ENCODE results near the gene SLC25A23. TPM values are rescaled to one million over a fixed set of nuclear protein-coding genes. Genes with fewer than 3 reads are reported as not detected.

The SLC25A23 gene
- total and polyA plus RNA-seq, 2 of the 8 experiments (the other 6 are each of a cell fraction or from before 2014, with no cell fraction given), result 18.0 to 48.1 TPM

- TF ChIP-seq, protein P1, sequence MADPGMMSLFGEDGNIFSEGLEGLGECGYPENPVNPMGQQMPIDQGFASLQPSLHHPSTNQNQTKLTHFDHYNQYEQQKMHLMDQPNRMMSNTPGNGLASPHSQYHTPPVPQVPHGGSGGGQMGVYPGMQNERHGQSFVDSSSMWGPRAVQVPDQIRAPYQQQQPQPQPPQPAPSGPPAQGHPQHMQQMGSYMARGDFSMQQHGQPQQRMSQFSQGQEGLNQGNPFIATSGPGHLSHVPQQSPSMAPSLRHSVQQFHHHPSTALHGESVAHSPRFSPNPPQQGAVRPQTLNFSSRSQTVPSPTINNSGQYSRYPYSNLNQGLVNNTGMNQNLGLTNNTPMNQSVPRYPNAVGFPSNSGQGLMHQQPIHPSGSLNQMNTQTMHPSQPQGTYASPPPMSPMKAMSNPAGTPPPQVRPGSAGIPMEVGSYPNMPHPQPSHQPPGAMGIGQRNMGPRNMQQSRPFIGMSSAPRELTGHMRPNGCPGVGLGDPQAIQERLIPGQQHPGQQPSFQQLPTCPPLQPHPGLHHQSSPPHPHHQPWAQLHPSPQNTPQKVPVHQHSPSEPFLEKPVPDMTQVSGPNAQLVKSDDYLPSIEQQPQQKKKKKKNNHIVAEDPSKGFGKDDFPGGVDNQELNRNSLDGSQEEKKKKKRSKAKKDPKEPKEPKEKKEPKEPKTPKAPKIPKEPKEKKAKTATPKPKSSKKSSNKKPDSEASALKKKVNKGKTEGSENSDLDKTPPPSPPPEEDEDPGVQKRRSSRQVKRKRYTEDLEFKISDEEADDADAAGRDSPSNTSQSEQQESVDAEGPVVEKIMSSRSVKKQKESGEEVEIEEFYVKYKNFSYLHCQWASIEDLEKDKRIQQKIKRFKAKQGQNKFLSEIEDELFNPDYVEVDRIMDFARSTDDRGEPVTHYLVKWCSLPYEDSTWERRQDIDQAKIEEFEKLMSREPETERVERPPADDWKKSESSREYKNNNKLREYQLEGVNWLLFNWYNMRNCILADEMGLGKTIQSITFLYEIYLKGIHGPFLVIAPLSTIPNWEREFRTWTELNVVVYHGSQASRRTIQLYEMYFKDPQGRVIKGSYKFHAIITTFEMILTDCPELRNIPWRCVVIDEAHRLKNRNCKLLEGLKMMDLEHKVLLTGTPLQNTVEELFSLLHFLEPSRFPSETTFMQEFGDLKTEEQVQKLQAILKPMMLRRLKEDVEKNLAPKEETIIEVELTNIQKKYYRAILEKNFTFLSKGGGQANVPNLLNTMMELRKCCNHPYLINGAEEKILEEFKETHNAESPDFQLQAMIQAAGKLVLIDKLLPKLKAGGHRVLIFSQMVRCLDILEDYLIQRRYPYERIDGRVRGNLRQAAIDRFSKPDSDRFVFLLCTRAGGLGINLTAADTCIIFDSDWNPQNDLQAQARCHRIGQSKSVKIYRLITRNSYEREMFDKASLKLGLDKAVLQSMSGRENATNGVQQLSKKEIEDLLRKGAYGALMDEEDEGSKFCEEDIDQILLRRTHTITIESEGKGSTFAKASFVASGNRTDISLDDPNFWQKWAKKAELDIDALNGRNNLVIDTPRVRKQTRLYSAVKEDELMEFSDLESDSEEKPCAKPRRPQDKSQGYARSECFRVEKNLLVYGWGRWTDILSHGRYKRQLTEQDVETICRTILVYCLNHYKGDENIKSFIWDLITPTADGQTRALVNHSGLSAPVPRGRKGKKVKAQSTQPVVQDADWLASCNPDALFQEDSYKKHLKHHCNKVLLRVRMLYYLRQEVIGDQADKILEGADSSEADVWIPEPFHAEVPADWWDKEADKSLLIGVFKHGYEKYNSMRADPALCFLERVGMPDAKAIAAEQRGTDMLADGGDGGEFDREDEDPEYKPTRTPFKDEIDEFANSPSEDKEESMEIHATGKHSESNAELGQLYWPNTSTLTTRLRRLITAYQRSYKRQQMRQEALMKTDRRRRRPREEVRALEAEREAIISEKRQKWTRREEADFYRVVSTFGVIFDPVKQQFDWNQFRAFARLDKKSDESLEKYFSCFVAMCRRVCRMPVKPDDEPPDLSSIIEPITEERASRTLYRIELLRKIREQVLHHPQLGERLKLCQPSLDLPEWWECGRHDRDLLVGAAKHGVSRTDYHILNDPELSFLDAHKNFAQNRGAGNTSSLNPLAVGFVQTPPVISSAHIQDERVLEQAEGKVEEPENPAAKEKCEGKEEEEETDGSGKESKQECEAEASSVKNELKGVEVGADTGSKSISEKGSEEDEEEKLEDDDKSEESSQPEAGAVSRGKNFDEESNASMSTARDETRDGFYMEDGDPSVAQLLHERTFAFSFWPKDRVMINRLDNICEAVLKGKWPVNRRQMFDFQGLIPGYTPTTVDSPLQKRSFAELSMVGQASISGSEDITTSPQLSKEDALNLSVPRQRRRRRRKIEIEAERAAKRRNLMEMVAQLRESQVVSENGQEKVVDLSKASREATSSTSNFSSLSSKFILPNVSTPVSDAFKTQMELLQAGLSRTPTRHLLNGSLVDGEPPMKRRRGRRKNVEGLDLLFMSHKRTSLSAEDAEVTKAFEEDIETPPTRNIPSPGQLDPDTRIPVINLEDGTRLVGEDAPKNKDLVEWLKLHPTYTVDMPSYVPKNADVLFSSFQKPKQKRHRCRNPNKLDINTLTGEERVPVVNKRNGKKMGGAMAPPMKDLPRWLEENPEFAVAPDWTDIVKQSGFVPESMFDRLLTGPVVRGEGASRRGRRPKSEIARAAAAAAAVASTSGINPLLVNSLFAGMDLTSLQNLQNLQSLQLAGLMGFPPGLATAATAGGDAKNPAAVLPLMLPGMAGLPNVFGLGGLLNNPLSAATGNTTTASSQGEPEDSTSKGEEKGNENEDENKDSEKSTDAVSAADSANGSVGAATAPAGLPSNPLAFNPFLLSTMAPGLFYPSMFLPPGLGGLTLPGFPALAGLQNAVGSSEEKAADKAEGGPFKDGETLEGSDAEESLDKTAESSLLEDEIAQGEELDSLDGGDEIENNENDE (IDR thresholded peaks at IDR 0.05; ENCODE audit: insufficient replicate concordance, low read length), result no peak
- TF ChIP-seq ASH2L (IDR thresholded peaks at IDR 0.05; ENCODE audit: low read length) (no peak), SP4 (IDR thresholded peaks at IDR 0.05; ENCODE audit: low read length) (no peak), POU5F1 (IDR thresholded peaks at IDR 0.05; ENCODE audit: low read depth, low read length) (no peak), YY1 (IDR thresholded peaks at IDR 0.05; ENCODE audit: low read depth, low read length) (no peak), RXRA (IDR thresholded peaks at IDR 0.05; ENCODE audit: insufficient read depth, low read depth, low read length) (no peak)
- TF ChIP-seq, protein P2, sequence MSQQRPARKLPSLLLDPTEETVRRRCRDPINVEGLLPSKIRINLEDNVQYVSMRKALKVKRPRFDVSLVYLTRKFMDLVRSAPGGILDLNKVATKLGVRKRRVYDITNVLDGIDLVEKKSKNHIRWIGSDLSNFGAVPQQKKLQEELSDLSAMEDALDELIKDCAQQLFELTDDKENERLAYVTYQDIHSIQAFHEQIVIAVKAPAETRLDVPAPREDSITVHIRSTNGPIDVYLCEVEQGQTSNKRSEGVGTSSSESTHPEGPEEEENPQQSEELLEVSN (IDR thresholded peaks at IDR 0.05), result no peak
Measured at GRCh38 chr19:6402837-6403608, 56.6 kb downstream of the SLC25A23 start (continued).
